ENCODE measurements around the gene TCP1. TPM values are rescaled to one million over a fixed set of nuclear protein-coding genes. Genes with fewer than 3 reads are reported as not detected.

TCP1 gene
- total RNA-seq, 4 donors from 2014 or later, result 103 to 140 (median 121) TPM

- DNase-seq (ENCODE audit: extremely low spot score), result no peak
- no peaks in the 10 kb centered on the region for H3K4me1 ChIP-seq
- no peak overlapping the region for H3K27ac ChIP-seq (replicated peaks in 1 of 4)
- H3K27me3 ChIP-seq, result peaks cover 0 to 9% (median 0%) of the 10 kb centered on the region in 4 donors
- TF ChIP-seq POLR2AphosphoS5 (IDR thresholded peaks at IDR 0.05), result no peak
- TF ChIP-seq EP300 (IDR thresholded peaks at IDR 0.05), result no peak
- no peak overlapping the region for H3K4me3 ChIP-seq
- 93% methylated on average over 2 of the region's 5 CpGs for WGBS
- no peaks in the 10 kb centered on the region for H3K9me3 ChIP-seq
- intact Hi-C loops (cut with DNase I), result no loop called here
- H3K36me3 ChIP-seq, result no peaks in the 10 kb centered on the region
Observed at GRCh38 chr6:159833997-159834603, 44.7 kb upstream of the TCP1 start.

GRCh38 chr6:159833556-159833955, 44.2 kb upstream of the TCP1 start:
- Histone ChIP-seq H3K36me3 (no peaks in the 10 kb centered on the region), H3K4me1 (no peaks in the 10 kb centered on the region), H3K27ac (replicated peaks in 1 of 4) (no peak overlapping the region), H3K9me3 (no peaks in the 10 kb centered on the region), H3K27me3 (peaks cover 0 to 9% (median 0%) of the 10 kb centered on the region in 4 donors), H3K4me3 (no peak overlapping the region)
- 82% methylated on average over 2 of the region's 2 CpGs for WGBS
- intact Hi-C loops (cut with DNase I), result no loop called here
- DNase-seq (ENCODE audit: extremely low spot score), result no peak
- no peak for TF ChIP-seq POLR2AphosphoS5 (IDR thresholded peaks at IDR 0.05)

- no peaks in the 10 kb centered on the region for H3K9me3 ChIP-seq
- DNase-seq (ENCODE audit: extremely low spot score), result no peak
- 78% methylated on average over 3 of the region's 4 CpGs for WGBS
- no peaks in the 10 kb centered on the region for H3K4me1 ChIP-seq
- no peak overlapping the region for H3K27ac ChIP-seq (replicated peaks in 1 of 4)
- peaks cover 0 to 9% (median 0%) of the 10 kb centered on the region in 4 donors for H3K27me3 ChIP-seq
- H3K36me3 ChIP-seq, result no peaks in the 10 kb centered on the region
- intact Hi-C loops (cut with DNase I), result no loop called here
- TF ChIP-seq EP300 (IDR thresholded peaks at IDR 0.05), result no peak
- no peak for TF ChIP-seq POLR2A (IDR thresholded peaks at IDR 0.05; ENCODE audit: low read depth)
- no peak for TF ChIP-seq CTCF (IDR thresholded peaks at IDR 0.05)
- no peak for TF ChIP-seq POLR2AphosphoS5 (IDR thresholded peaks at IDR 0.05)
- no peak overlapping the region for H3K4me3 ChIP-seq
Observed at GRCh38 chr6:159832946-159833345, 43.5 kb upstream of the TCP1 start.

- H3K36me3 ChIP-seq, result no peaks in the 10 kb centered on the region
- no peaks in the 10 kb centered on the region for H3K4me1 ChIP-seq
- WGBS, result 83% methylated on average over 4 of the region's 4 CpGs
- peaks cover 0 to 1% (median 0%) of the 10 kb centered on the region in 4 donors for H3K27me3 ChIP-seq
- no peak overlapping the region for H3K4me3 ChIP-seq
- no peaks in the 10 kb centered on the region for H3K9me3 ChIP-seq
- H3K27ac ChIP-seq (replicated peaks in 1 of 4), result no peak overlapping the region
- DNase-seq (ENCODE audit: extremely low spot score), result no peak
- TF ChIP-seq EP300 (IDR thresholded peaks at IDR 0.05) (no peak), POLR2A (IDR thresholded peaks at IDR 0.05; ENCODE audit: low read depth) (no peak), CTCF (IDR thresholded peaks at IDR 0.05) (no peak), POLR2AphosphoS5 (IDR thresholded peaks at IDR 0.05) (no peak)
- intact Hi-C loops (cut with DNase I), result no loop called here
Observed at GRCh38 chr6:159831373-159831679, 41.9 kb upstream of the TCP1 start.

- Histone ChIP-seq H3K4me1 (no peaks in the 10 kb centered on the region), H3K36me3 (no peaks in the 10 kb centered on the region), H3K4me3 (no peak overlapping the region), H3K9me3 (no peaks in the 10 kb centered on the region), H3K27me3 (no peaks in the 10 kb centered on the region), H3K27ac (replicated peaks in 1 of 4) (no peak overlapping the region)
- no peak for DNase-seq (ENCODE audit: extremely low spot score)
- intact Hi-C loops (cut with DNase I), result no loop called here
- no peak for TF ChIP-seq POLR2A (IDR thresholded peaks at IDR 0.05; ENCODE audit: low read depth)
- TF ChIP-seq EP300 (IDR thresholded peaks at IDR 0.05), result no peak
- TF ChIP-seq CTCF (IDR thresholded peaks at IDR 0.05), result no peak
- no peak for TF ChIP-seq POLR2AphosphoS5 (IDR thresholded peaks at IDR 0.05)
- 71% methylated on average over 11 of the region's 11 CpGs for WGBS
Observed at GRCh38 chr6:159830501-159831372, 41.3 kb upstream of the TCP1 start.
